ENCODE results near the gene TNS4. TPM values are rescaled to one million over a fixed set of nuclear protein-coding genes. Genes with fewer than 3 reads are reported as not detected.
A peak's percentile ranks its signal among the peaks of the same experiment; 100 is the strongest.

TNS4 gene
- total RNA-seq, 1 experiment from 2014 or later: 36.6 TPM

- no TSS peak for BruUV-seq (replicated peaks)
- ChIA-PET POLR2A (interaction anchor here (0.7 to 3.3 kb wide), 4 partner anchors 9 to 32 kb away, joined by 3 to 11 read pairs (median 3); no protein-coding TSS in a partner anchor), RAD21 (ENCODE audit: low non-redundant PET in 1 of 2, low total read pairs in 2 of 2, uncharacterized antibody in 2 of 2, unreplicated experiment in 2 of 2) (no interaction called here), CTCF (interaction anchor here (1.6 to 3.0 kb wide), 2 partner anchors 22 to 35 kb away, joined by 4 to 17 read pairs; no protein-coding TSS in a partner anchor)
- H4K20me1 ChIP-seq (ENCODE audit: insufficient read depth): no peaks in the 10 kb centered on the region
- no peak overlapping the region for H3K4me3 ChIP-seq (replicated peaks in 1 of 2; ENCODE audit: low read depth in 1 of 2, low read length in 2 of 2)
- ATAC-seq (no peak), DNase-seq (ENCODE audit: low read depth, low spot score) (no peak)
- peaks cover 61% of the 10 kb centered on the region for H3K79me2 ChIP-seq (ENCODE audit: insufficient read depth, low read length)
- TF ChIP-seq FOSL1 (IDR thresholded peaks at IDR 0.05; ENCODE audit: low read depth) (no peak), SIN3A (IDR thresholded peaks at IDR 0.05; ENCODE audit: low read depth) (no peak), EZH2phosphoT487 (IDR thresholded peaks at IDR 0.05; ENCODE audit: borderline replicate concordance) (no peak), ZBTB33 (IDR thresholded peaks at IDR 0.05; ENCODE audit: extremely low read depth, insufficient replicate concordance, low read length) (no peak), YY1 (IDR thresholded peaks at IDR 0.05; ENCODE audit: extremely low read depth, insufficient replicate concordance, low read depth, low read length) (no peak), MAX (IDR thresholded peaks at IDR 0.05) (no peak), ELF1 (IDR thresholded peaks at IDR 0.05; ENCODE audit: borderline replicate concordance, low read depth) (no peak), SP1 (IDR thresholded peaks at IDR 0.05; ENCODE audit: low read depth) (no peak)
- peaks cover 27 to 54% of the 10 kb centered on the region in 2 experiments for H3K4me1 ChIP-seq (ENCODE audit: control insufficient read depth in 1 of 2, insufficient read depth in 2 of 2, low read length in 2 of 2)
- H2AFZ ChIP-seq (ENCODE audit: low read depth, low read length, poor library complexity, severe bottlenecking): no peak overlapping the region
- intact Hi-C loops (cut with micrococcal nuclease): no loop called here
- no peak overlapping the region for H3K27ac ChIP-seq (ENCODE audit: low read depth, low read length)
- H3K9ac ChIP-seq (ENCODE audit: low read length): no peak overlapping the region
- H3K9me3 ChIP-seq (ENCODE audit: control insufficient read depth in 1 of 2, insufficient read depth in 1 of 2, low read depth in 1 of 2, low read length in 2 of 2): no peaks in the 10 kb centered on the region
- peaks cover 16 to 24% of the 10 kb centered on the region in 2 experiments for H3K36me3 ChIP-seq (ENCODE audit: control insufficient read depth in 1 of 2, insufficient read depth in 2 of 2, low read length in 2 of 2)
- no peaks in the 10 kb centered on the region for H3K27me3 ChIP-seq (ENCODE audit: insufficient read depth, low read length)
- no peaks in the 10 kb centered on the region for H3K9me2 ChIP-seq (ENCODE audit: insufficient read depth)
- peak overlapping the region; percentile 99; the same call in 1 of the 2 replicates for H3K4me2 ChIP-seq (ENCODE audit: low read length)
Observed at GRCh38 chr17:40498281-40499084, 2.9 kb downstream of the TNS4 start.
